HG03159 (cell line): ENCODE results near the gene SYT11.

Experiments used
- ATAC-seq: cut with Tn5 transposase; IDR thresholded peaks from one replicate; pipeline ENCODE4 v1.9.1; 2021; ENCODE audit warnings: mild to moderate bottlenecking, moderate library complexity; ENCODE audit not compliant: unreplicated experiment

The SYT11 gene

GRCh38 chr1:155859881-155860871 is 809 bp downstream of the SYT11 start:
- no peak for ATAC-seq

- no peak for ATAC-seq
Observed at GRCh38 chr1:155860970-155861510, 1.7 kb downstream of the SYT11 start.

- no peak for ATAC-seq
Observed at GRCh38 chr1:155861896-155862295, 2.5 kb downstream of the SYT11 start.

GRCh38 chr1:155864393-155864792 is 5.0 kb downstream of the SYT11 start:
- no peak for ATAC-seq

GRCh38 chr1:155867766-155868165 is 8.4 kb downstream of the SYT11 start:
- no peak for ATAC-seq

- ATAC-seq: no peak
Observed at GRCh38 chr1:155871390-155871789, 12.0 kb downstream of the SYT11 start.

GRCh38 chr1:155872527-155872926 is 13.2 kb downstream of the SYT11 start:
- no peak for ATAC-seq

- ATAC-seq: no peak
Observed at GRCh38 chr1:155873860-155874259, 14.5 kb downstream of the SYT11 start.

- no peak for ATAC-seq
Observed at GRCh38 chr1:155877945-155878344, 18.6 kb downstream of the SYT11 start.

GRCh38 chr1:155880251-155880650 is 20.9 kb downstream of the SYT11 start:
- ATAC-seq: no peak

GRCh38 chr1:155880950-155881349 is 21.6 kb downstream of the SYT11 start:
- no peak for ATAC-seq

- ATAC-seq: no peak
Observed at GRCh38 chr1:155882235-155882634, 22.9 kb downstream of the SYT11 start.

- no peak for ATAC-seq
Observed at GRCh38 chr1:155882766-155883165, 23.4 kb downstream of the SYT11 start.

GRCh38 chr1:155884031-155884960 is 24.9 kb downstream of the SYT11 start:
- no peak for ATAC-seq

- no peak for ATAC-seq
Observed at GRCh38 chr1:155884982-155885381, 25.6 kb downstream of the SYT11 start.

GRCh38 chr1:155888481-155888880 is 29.1 kb downstream of the SYT11 start:
- ATAC-seq: no peak

GRCh38 chr1:155889566-155889965 is 30.2 kb downstream of the SYT11 start:
- no peak for ATAC-seq

GRCh38 chr1:155890251-155890650 is 30.9 kb downstream of the SYT11 start:
- no peak for ATAC-seq

GRCh38 chr1:155892796-155893195 is 33.4 kb downstream of the SYT11 start:
- no peak for ATAC-seq

GRCh38 chr1:155893389-155894142 is 34.2 kb downstream of the SYT11 start:
- no peak for ATAC-seq
